Measurements from ENCODE around the gene PRELP. TPM values are rescaled to one million over a fixed set of nuclear protein-coding genes. Genes with fewer than 3 reads are reported as not detected.
"Not testable (repeated sequence)": the region's sequence is repeated elsewhere in the genome, so short reads cannot be mapped to it uniquely, and the experiment has no call there.

PRELP gene
- total RNA-seq, 3 donors from 2014 or later = 0.03 to 0.05 (median 0.03) TPM

GRCh38 chr1:203462878-203463277 is 12.7 kb upstream of the PRELP start:
- Mint-ChIP-seq H3K9me3 (no peaks in the 10 kb centered on the region), H3K4me3 (no peak overlapping the region), H3K4me1 (ENCODE audit: low read depth) (peaks cover 2% of the 10 kb centered on the region), H3K27me3 (ENCODE audit: low read depth) (peaks cover 31% of the 10 kb centered on the region), H3K36me3 (ENCODE audit: insufficient read depth) (no peaks in the 10 kb centered on the region)
- no peak for DNase-seq
- no peak for ATAC-seq

- H3K36me3 Mint-ChIP-seq (ENCODE audit: insufficient read depth) = no peaks in the 10 kb centered on the region
- H3K9me3 Mint-ChIP-seq = no peaks in the 10 kb centered on the region
- peaks cover 29% of the 10 kb centered on the region for H3K27me3 Mint-ChIP-seq (ENCODE audit: low read depth)
- no peak overlapping the region for H3K4me3 Mint-ChIP-seq
- H3K4me1 Mint-ChIP-seq (ENCODE audit: low read depth) = peaks cover 2% of the 10 kb centered on the region
- DNase-seq = no peak
- ATAC-seq = no peak
These were observed 12.0 kb upstream of the PRELP start for GRCh38 chr1:203463469-203464062.

GRCh38 chr1:203464226-203464625 is 11.4 kb upstream of the PRELP start:
- peaks cover 2% of the 10 kb centered on the region for H3K4me1 Mint-ChIP-seq (ENCODE audit: low read depth)
- no peaks in the 10 kb centered on the region for H3K36me3 Mint-ChIP-seq (ENCODE audit: insufficient read depth)

GRCh38 chr1:203464743-203465142 is 10.9 kb upstream of the PRELP start:
- Mint-ChIP-seq H3K4me1 (ENCODE audit: low read depth) (peaks cover 2% of the 10 kb centered on the region), H3K27me3 (ENCODE audit: low read depth) (peaks cover 23% of the 10 kb centered on the region)

More at GRCh38 chr1:203464226-203464625, 11.4 kb upstream of the PRELP start:
- no peak for ATAC-seq
- H3K9me3 Mint-ChIP-seq = no peaks in the 10 kb centered on the region
- no peak for DNase-seq
- H3K27me3 Mint-ChIP-seq (ENCODE audit: low read depth) = peaks cover 23% of the 10 kb centered on the region
- no peak overlapping the region for H3K4me3 Mint-ChIP-seq

GRCh38 chr1:203465146-203465798 is 10.3 kb upstream of the PRELP start:
- Mint-ChIP-seq H3K4me3 (no peak overlapping the region), H3K9me3 (no peaks in the 10 kb centered on the region), H3K27me3 (ENCODE audit: low read depth) (peaks cover 23% of the 10 kb centered on the region), H3K4me1 (ENCODE audit: low read depth) (peaks cover 2% of the 10 kb centered on the region), H3K36me3 (ENCODE audit: insufficient read depth) (no peaks in the 10 kb centered on the region)
- ATAC-seq = no peak
- no peak for DNase-seq

More at GRCh38 chr1:203464743-203465142, 10.9 kb upstream of the PRELP start:
- Mint-ChIP-seq H3K4me3 (no peak overlapping the region), H3K9me3 (no peaks in the 10 kb centered on the region), H3K36me3 (ENCODE audit: insufficient read depth) (no peaks in the 10 kb centered on the region)
- DNase-seq (no peak), ATAC-seq (no peak)

DNA sequence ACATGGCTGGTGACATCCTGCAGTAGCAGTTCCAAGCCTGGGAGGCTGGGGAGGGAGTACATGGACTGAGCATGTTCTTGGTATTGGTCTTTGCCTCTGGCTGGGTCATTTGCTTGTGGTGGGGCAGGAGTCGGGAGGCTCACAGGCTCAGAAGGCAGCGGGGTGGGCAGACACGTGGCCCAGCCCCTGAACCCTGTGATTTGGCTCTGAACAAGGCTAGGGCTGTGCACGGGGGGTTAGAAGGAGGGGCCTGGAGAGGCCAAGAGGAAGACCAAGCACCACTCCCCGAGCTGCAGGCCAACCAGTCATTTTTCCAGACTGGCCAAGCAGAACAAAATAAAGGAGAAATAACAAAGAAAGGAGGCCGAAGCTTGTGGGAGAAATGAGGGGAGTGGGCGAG is 9.7 kb upstream of the PRELP start:
- no peaks in the 10 kb centered on the region for H3K36me3 Mint-ChIP-seq (ENCODE audit: insufficient read depth)
- ATAC-seq (no peak), DNase-seq (no peak)
- no peak overlapping the region for H3K4me3 Mint-ChIP-seq
- no peaks in the 10 kb centered on the region for H3K9me3 Mint-ChIP-seq
- H3K27me3 Mint-ChIP-seq (ENCODE audit: low read depth) = peaks cover 22% of the 10 kb centered on the region
- H3K4me1 Mint-ChIP-seq (ENCODE audit: low read depth) = peaks cover 2% of the 10 kb centered on the region

DNA sequence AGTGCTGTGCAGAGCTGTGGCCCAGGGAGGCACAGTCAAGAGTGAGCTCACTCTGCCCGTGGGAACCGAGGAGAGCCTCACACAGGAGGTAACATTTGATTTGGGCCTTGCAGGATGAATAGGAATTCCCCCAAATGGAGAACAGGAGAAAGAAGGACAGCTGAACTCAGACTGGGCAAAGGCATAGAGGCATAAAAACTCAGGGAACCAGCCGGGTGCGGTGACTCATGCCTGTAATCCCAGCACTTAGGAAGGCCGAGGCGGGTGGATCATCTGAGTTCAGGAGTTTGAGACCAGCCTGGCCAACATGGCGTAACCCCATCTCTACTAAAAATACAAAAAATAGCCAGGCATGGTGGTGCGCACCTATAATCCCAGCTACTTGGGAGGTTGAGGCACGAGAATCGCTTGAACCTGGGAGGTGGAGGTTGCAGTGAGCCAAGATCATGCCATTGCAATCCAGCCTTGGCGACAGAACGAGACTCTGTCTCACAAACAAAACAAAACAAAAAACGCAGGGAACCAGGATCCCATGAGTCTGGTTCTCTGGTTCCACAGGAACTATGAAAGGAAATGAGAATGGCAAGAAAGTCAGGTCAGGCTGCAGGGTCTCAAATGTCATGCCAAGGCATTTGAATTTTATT is 8.6 kb upstream of the PRELP start:
- peaks cover 15% of the 10 kb centered on the region for H3K27me3 Mint-ChIP-seq (ENCODE audit: low read depth)
- not testable (repeated sequence) for ATAC-seq; H3K4me3 Mint-ChIP-seq; H3K36me3 Mint-ChIP-seq (ENCODE audit: insufficient read depth); DNase-seq; H3K4me1 Mint-ChIP-seq (ENCODE audit: low read depth); H3K9me3 Mint-ChIP-seq

GRCh38 chr1:203467550-203467921 is 8.1 kb upstream of the PRELP start:
- ATAC-seq (no peak), DNase-seq (no peak)
- peaks cover 15% of the 10 kb centered on the region for H3K27me3 Mint-ChIP-seq (ENCODE audit: low read depth)
- no peaks in the 10 kb centered on the region for H3K4me1 Mint-ChIP-seq (ENCODE audit: low read depth)
- no peak overlapping the region for H3K4me3 Mint-ChIP-seq
- no peaks in the 10 kb centered on the region for H3K9me3 Mint-ChIP-seq
- no peaks in the 10 kb centered on the region for H3K36me3 Mint-ChIP-seq (ENCODE audit: insufficient read depth)

- H3K4me3 Mint-ChIP-seq = no peak overlapping the region
- H3K36me3 Mint-ChIP-seq (ENCODE audit: insufficient read depth) = no peaks in the 10 kb centered on the region
- DNase-seq = no peak
- no peaks in the 10 kb centered on the region for H3K4me1 Mint-ChIP-seq (ENCODE audit: low read depth)
- peaks cover 12% of the 10 kb centered on the region for H3K27me3 Mint-ChIP-seq (ENCODE audit: low read depth)
- ATAC-seq = no peak
- H3K9me3 Mint-ChIP-seq = no peaks in the 10 kb centered on the region
These were observed 7.3 kb upstream of the PRELP start for GRCh38 chr1:203468326-203468725.

DNA sequence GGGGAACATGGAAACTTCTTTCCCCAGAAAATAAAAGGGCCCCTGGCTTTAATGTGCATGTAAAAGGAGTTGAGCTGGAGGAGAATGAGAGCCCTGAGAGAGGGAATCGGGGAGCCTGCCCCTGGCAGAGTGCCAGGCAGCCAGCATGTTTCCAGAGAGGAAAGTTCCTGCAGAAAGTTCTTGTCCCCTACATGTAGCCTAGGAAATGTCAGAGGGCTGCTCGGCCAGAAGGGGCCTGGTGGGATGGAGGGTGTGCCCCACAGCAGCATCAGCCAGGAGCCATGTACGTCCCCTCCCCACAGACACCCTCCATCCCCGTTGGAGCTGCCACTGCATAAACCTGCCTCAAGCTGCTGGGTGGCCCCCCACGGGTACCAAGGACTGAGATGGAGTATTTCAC is 5.4 kb upstream of the PRELP start:
- DNase-seq (no peak), ATAC-seq (no peak)
- Mint-ChIP-seq H3K27me3 (ENCODE audit: low read depth) (peaks cover 21% of the 10 kb centered on the region), H3K4me1 (ENCODE audit: low read depth) (no peaks in the 10 kb centered on the region), H3K36me3 (ENCODE audit: insufficient read depth) (no peaks in the 10 kb centered on the region), H3K9me3 (no peaks in the 10 kb centered on the region), H3K4me3 (no peak overlapping the region)

DNA sequence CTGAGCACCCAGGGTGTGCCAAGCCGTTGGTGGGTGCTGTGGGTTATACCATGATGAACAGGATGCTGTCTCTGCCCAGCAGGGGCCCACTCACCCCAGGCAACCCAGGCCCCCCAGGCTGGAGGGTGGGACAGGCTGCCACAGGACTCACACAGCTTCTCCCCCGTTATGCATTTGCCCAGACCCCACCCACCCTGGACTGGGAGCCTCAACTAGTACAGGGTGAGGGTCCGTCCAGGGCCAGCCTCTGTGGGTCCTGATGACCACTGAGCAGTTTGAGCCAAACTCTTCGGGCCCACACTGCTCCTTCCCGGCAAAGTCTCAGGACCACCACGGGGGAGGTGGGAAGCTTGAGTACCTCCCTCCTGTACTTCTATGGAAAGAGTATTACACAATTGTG is 3.8 kb upstream of the PRELP start:
- no peak for DNase-seq
- no peak for ATAC-seq
- H3K9me3 Mint-ChIP-seq = no peaks in the 10 kb centered on the region
- H3K4me1 Mint-ChIP-seq (ENCODE audit: low read depth) = no peaks in the 10 kb centered on the region
- no peaks in the 10 kb centered on the region for H3K36me3 Mint-ChIP-seq (ENCODE audit: insufficient read depth)
- peaks cover 28% of the 10 kb centered on the region for H3K27me3 Mint-ChIP-seq (ENCODE audit: low read depth)
- no peak overlapping the region for H3K4me3 Mint-ChIP-seq

DNA sequence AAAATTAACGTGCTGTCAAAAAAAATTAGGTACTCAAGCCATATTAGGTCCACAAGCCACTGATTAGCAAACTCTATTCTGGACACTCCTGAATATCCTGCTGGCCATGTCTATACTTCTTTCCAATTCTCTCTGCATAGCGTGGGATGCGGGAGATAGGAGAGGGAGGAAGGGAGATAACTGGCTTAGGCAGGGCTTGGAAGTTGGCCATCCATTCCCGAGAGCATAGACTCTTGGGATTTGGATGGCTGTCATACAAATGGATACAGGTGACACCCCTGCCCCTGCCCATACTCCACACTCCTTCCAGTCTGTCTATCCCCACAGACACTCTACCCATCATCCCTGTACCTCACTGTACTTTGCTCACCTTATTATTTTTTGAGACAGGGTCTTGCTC is 2.3 kb upstream of the PRELP start:
- H3K27me3 Mint-ChIP-seq (ENCODE audit: low read depth) = peaks cover 28% of the 10 kb centered on the region

GRCh38 chr1:203473781-203474305 is 1.8 kb upstream of the PRELP start:
- no peaks in the 10 kb centered on the region for H3K4me1 Mint-ChIP-seq (ENCODE audit: low read depth)
- H3K9me3 Mint-ChIP-seq = no peaks in the 10 kb centered on the region
- no peak for DNase-seq
- no peaks in the 10 kb centered on the region for H3K36me3 Mint-ChIP-seq (ENCODE audit: insufficient read depth)
- peaks cover 25% of the 10 kb centered on the region for H3K27me3 Mint-ChIP-seq (ENCODE audit: low read depth)
- no peak for ATAC-seq
- no peak overlapping the region for H3K4me3 Mint-ChIP-seq

More for the DNA sequence above, 2.3 kb upstream of the PRELP start:
- no peaks in the 10 kb centered on the region for H3K4me1 Mint-ChIP-seq (ENCODE audit: low read depth)
- H3K4me3 Mint-ChIP-seq = no peak overlapping the region
- H3K36me3 Mint-ChIP-seq (ENCODE audit: insufficient read depth) = no peaks in the 10 kb centered on the region
- ATAC-seq (no peak), DNase-seq (no peak)
- no peaks in the 10 kb centered on the region for H3K9me3 Mint-ChIP-seq

GRCh38 chr1:203476216-203476814 is 709 bp downstream of the PRELP start:
- Mint-ChIP-seq H3K27me3 (ENCODE audit: low read depth) (peaks cover 18% of the 10 kb centered on the region), H3K4me1 (ENCODE audit: low read depth) (peaks cover 1% of the 10 kb centered on the region), H3K4me3 (no peak overlapping the region), H3K36me3 (ENCODE audit: insufficient read depth) (no peaks in the 10 kb centered on the region), H3K9me3 (no peaks in the 10 kb centered on the region)
- ATAC-seq = no peak
- DNase-seq = no peak

Measured in activated T-cell treated with anti-CD3 and anti-CD28 coated beads, Interleukin-2, amount 50 U/mL, for 4 hours (primary cell).